SK-N-SH (cell line): ENCODE measurements around the gene MLEC. TPM values are rescaled to one million over a fixed set of nuclear protein-coding genes. Genes with fewer than 3 reads are reported as not detected.
"Not testable (repeated sequence)": the region's sequence is repeated elsewhere in the genome, so short reads cannot be mapped to it uniquely, and the experiment has no call there.

ENCODE experiments used
- CTCF ChIA-PET: fragments of 300-600, 350-600 bp; formaldehyde crosslinking; extraction: SDS; loops from one replicate; lab custom pipeline; 2021; lab: Yijun Ruan, JAX
- POLR2A ChIA-PET: fragments of 350-600 bp; sonication (Branson Sonifier 250); formaldehyde crosslinking; extraction: SDS; loops from one replicate; lab custom pipeline; 2020; ENCODE audit warnings: antibody characterized with exemption, inconsistent platforms; lab: Yijun Ruan, JAX
- DNase-seq: peaks from one replicate; pipeline ENCODE4 v3.0.0; 2012
- H2AFZ ChIP-seq: fragments of 200-600 bp; sonication (generic); 2 replicates; pipeline ENCODE4 v1.8.1; 2016; ENCODE audit warnings: antibody characterized with exemption, mild to moderate bottlenecking, low read depth
- H3F3A ChIP-seq: fragments of 200-600 bp; sonication (generic); replicated peaks from 2 replicates; pipeline ENCODE3; 2016; ENCODE audit warnings: antibody characterized with exemption, mild to moderate bottlenecking; ENCODE audit not compliant: insufficient read depth
- H3K27ac ChIP-seq, 2 experiments: fragments of 200-500 bp in 1 of 2; fragments of 200-600 bp in 1 of 2; sonication (Bioruptor generic) in 1 of 2; sonication (generic), shearing (Covaris generic) in 1 of 2; 2 replicates each; pipeline versions ENCODE4 v1.5.1 to v1.6.1; 2014 to 2016; ENCODE audit warnings: low read depth in 2 of 2, inconsistent platforms in 1 of 2, low read length in 1 of 2, mild to moderate bottlenecking in 1 of 2, mixed read lengths in 1 of 2
- H3K27me3 ChIP-seq: fragments of 200-600 bp; sonication (generic), shearing (Covaris generic); 2 replicates; pipeline ENCODE4 v1.6.1; 2016; ENCODE audit warnings: mixed run types; ENCODE audit not compliant: insufficient read depth
- H3K36me3 ChIP-seq, 2 experiments: fragments of 200-500 bp in 1 of 2; fragments of 200-600 bp in 1 of 2; sonication (Bioruptor generic) in 1 of 2; sonication (generic) in 1 of 2; replicated peaks in 1 of 2; 2 replicates each; pipeline versions ENCODE3 to v1.5.1; 2014 to 2016; ENCODE audit warnings: low read length in 1 of 2, mild to moderate bottlenecking in 1 of 2; ENCODE audit not compliant: insufficient read depth in 2 of 2, control insufficient read depth in 1 of 2
- H3K4me1 ChIP-seq, 2 experiments: fragments of 200-500 bp in 1 of 2; fragments of 200-600 bp in 1 of 2; sonication (Bioruptor generic) in 1 of 2; sonication (generic), shearing (Covaris generic) in 1 of 2; 2 replicates each; pipeline versions ENCODE4 v1.5.1 to v1.6.1; 2014 to 2016; ENCODE audit warnings: low read depth in 1 of 2, low read length in 1 of 2, mixed run types in 1 of 2; ENCODE audit not compliant: insufficient read depth in 2 of 2, control insufficient read depth in 1 of 2
- H3K4me2 ChIP-seq: fragments of 200-600 bp; sonication (generic), shearing (Covaris generic); 2 replicates; pipeline ENCODE4 v1.6.1; 2017; ENCODE audit warnings: mixed run types
- H3K4me3 ChIP-seq, 2 experiments: fragments of 200-500 bp in 1 of 2; fragments of 200-600 bp in 1 of 2; sonication (Bioruptor generic) in 1 of 2; sonication (generic), shearing (Covaris generic) in 1 of 2; 2 replicates each; pipeline versions ENCODE4 v1.5.1 to v1.8.1; 2014 to 2016; ENCODE audit warnings: low read depth in 2 of 2, inconsistent platforms in 1 of 2, low read length in 1 of 2, mild to moderate bottlenecking in 1 of 2, mixed read lengths in 1 of 2, moderate library complexity in 1 of 2
- H3K79me2 ChIP-seq: fragments of 200-600 bp; sonication (generic); 2 replicates; pipeline ENCODE4 v1.8.1; 2017; ENCODE audit warnings: mild to moderate bottlenecking; ENCODE audit not compliant: insufficient read depth
- H3K9ac ChIP-seq: fragments of 200-600 bp; sonication (generic); 2 replicates; pipeline ENCODE4 v1.6.1; 2017; ENCODE audit warnings: mixed run types
- H3K9me2 ChIP-seq: fragments of 200-600 bp; sonication (generic); 2 replicates; pipeline ENCODE4 v1.6.1; 2017; ENCODE audit warnings: mixed run types
- H3K9me3 ChIP-seq: fragments of 200-600 bp; sonication (generic); 2 replicates; pipeline ENCODE4 v1.6.1; 2017; ENCODE audit warnings: mixed run types, mild to moderate bottlenecking, moderate library complexity
- H4K20me1 ChIP-seq: fragments of 200-600 bp; sonication (generic); 2 replicates; pipeline ENCODE4 v1.6.1; 2017; ENCODE audit warnings: mild to moderate bottlenecking, mixed run types; ENCODE audit not compliant: insufficient read depth
- ELF1 ChIP-seq: IDR thresholded peaks from 2 replicates; pipeline ENCODE4 v1.4.0; 2012
- FOSL2 ChIP-seq: IDR thresholded peaks from 2 replicates; pipeline ENCODE4 v1.4.0; 2012; ENCODE audit warnings: low read depth, mild to moderate bottlenecking, moderate library complexity, borderline replicate concordance
- FOXJ3 ChIP-seq: sonication (generic); formaldehyde crosslinking; IDR thresholded peaks from 2 replicates; pipeline ENCODE4 v1.5.1; 2020; ENCODE audit warnings: mild to moderate bottlenecking, missing genetic modification reagents
- MEF2A ChIP-seq: IDR thresholded peaks from 2 replicates; pipeline ENCODE4 v1.4.0; 2012; ENCODE audit warnings: low read depth, borderline replicate concordance
- NFIC ChIP-seq: IDR thresholded peaks from 2 replicates; pipeline ENCODE4 v1.4.0; 2012; ENCODE audit warnings: borderline replicate concordance
- POLR2AphosphoS5 ChIP-seq: IDR thresholded peaks from 2 replicates; pipeline ENCODE4 v1.6.1; 2012; ENCODE audit warnings: low read depth, low read length
- RXRA ChIP-seq: IDR thresholded peaks from 2 replicates; pipeline ENCODE4 v1.4.0; 2012; ENCODE audit warnings: low read depth, mild to moderate bottlenecking, borderline replicate concordance
- TCF12 ChIP-seq: IDR thresholded peaks from 2 replicates; pipeline ENCODE4 v1.4.0; 2012
- ZBTB33 ChIP-seq: IDR thresholded peaks from 2 replicates; pipeline ENCODE4 v1.4.0; 2012; ENCODE audit warnings: low read depth, borderline replicate concordance
- WGBS: methylation state at CpG from one replicate; pipeline ENCODE4 v1.1.6; 2017; ENCODE audit warnings: low lambda C conversion rate; 5-methylcytosine and 5-hydroxymethylcytosine counted together
- polyA plus RNA-seq, 3 experiments: library from polyadenylated mRNA; depleted of rRNA; stranded (reverse); fragments of >200 nt; gene quantifications; 2 replicates each; pipeline ENCODE4 v1.2.3, GENCODE V29; 2012

MLEC gene
- polyA plus RNA-seq, 1 of the 3 experiments (the other 2 are of a cell fraction), result 23.4 TPM

DNA sequence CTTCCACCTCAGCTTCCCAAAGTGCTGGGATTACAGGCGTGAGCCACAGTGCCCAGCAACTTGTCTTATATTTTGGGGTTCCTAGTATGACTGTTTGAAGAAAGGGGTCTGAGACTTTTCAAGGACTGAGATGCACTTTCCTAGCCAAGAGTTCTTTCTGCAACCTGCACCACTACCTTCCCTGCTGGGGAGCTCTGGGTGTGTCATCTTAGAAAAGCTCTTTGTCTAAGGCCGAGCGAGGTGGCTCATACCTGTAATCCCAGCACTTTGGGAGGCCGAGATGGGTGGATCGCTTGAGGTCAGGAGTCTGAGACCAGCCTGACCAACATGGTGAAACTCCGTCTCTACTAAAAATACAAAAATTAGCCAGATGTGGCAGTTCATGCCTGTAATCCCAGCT, 16.7 kb upstream of the MLEC start:
- WGBS, result 87% methylated on average over 6 of the region's 6 CpGs
- H3K4me3 ChIP-seq, H3K9me3 ChIP-seq, H3K27ac ChIP-seq, H3K9me2 ChIP-seq, H3K4me2 ChIP-seq, POLR2A ChIA-PET, DNase-seq, H3K27me3 ChIP-seq, H3K36me3 ChIP-seq, H4K20me1 ChIP-seq, H3K79me2 ChIP-seq, H3F3A ChIP-seq, H3K9ac ChIP-seq, H2AFZ ChIP-seq: not testable (repeated sequence)
- CTCF ChIA-PET, result interaction anchor here (0.6 to 1.8 kb wide), 5 partner anchors 18 to 44 kb away, joined by 3 to 15 read pairs (median 3); no protein-coding TSS in a partner anchor
- peaks cover 0 to 15% of the 10 kb centered on the region in 2 experiments; a peak in 2 of 4 replicates for H3K4me1 ChIP-seq

GRCh38 chr12:120670667-120671066, 16.3 kb upstream of the MLEC start:
- CTCF ChIA-PET, result interaction anchor here (0.9 to 1.8 kb wide), 4 partner anchors 18 to 42 kb away, joined by 3 to 15 read pairs (median 4); no protein-coding TSS in a partner anchor
- DNase-seq, result no peak
- 92% methylated on average over 5 of the region's 5 CpGs for WGBS
- Histone ChIP-seq H3K79me2 (no peaks in the 10 kb centered on the region), H3K4me2 (no peak overlapping the region), H3K9me3 (no peaks in the 10 kb centered on the region), H3K9me2 (no peaks in the 10 kb centered on the region), H4K20me1 (no peaks in the 10 kb centered on the region), H2AFZ (no peak overlapping the region), H3K9ac (no peak overlapping the region), H3K36me3 (no peaks in the 10 kb centered on the region), H3K27me3 (no peaks in the 10 kb centered on the region), H3K27ac (no peak overlapping the region), H3K4me3 (no peak overlapping the region), H3F3A (no peaks in the 10 kb centered on the region), H3K4me1 (peaks cover 0 to 15% of the 10 kb centered on the region in 2 experiments; a peak in 2 of 4 replicates)
- POLR2A ChIA-PET, result no interaction called here
- no peak for TF ChIP-seq MEF2A

- no peak for TF ChIP-seq ELF1
- no peak for TF ChIP-seq NFIC
- TF ChIP-seq RXRA, result no peak
- no peak for TF ChIP-seq FOXJ3 (CRISPR knock-in tag)
- no peak for TF ChIP-seq TCF12
- no peak for TF ChIP-seq POLR2AphosphoS5
- TF ChIP-seq FOSL2, result no peak
- no peak for TF ChIP-seq ZBTB33
- TF ChIP-seq, all 33 proteins: peak for 0
- DNase-seq, result no peak
- Histone ChIP-seq H4K20me1 (no peaks in the 10 kb centered on the region), H3K27ac (no peak overlapping the region), H3K27me3 (no peaks in the 10 kb centered on the region), H3K4me1 (peaks cover 0 to 6% of the 10 kb centered on the region in 2 experiments; a peak in 2 of 4 replicates), H3K9me2 (no peaks in the 10 kb centered on the region), H3K79me2 (no peaks in the 10 kb centered on the region), H3K36me3 (no peaks in the 10 kb centered on the region), H3K9ac (no peak overlapping the region), H3K9me3 (no peaks in the 10 kb centered on the region), H3K4me2 (no peak overlapping the region), H2AFZ (no peak overlapping the region), H3F3A (no peaks in the 10 kb centered on the region), H3K4me3 (no peak overlapping the region)
- 77% methylated on average over 6 of the region's 6 CpGs for WGBS
- ChIA-PET POLR2A (no interaction called here), CTCF (interaction anchor here (0.7 to 1.6 kb wide), 4 partner anchors 25 to 436 kb away, joined by 3 to 5 read pairs (median 4); no protein-coding TSS in a partner anchor)
Observed at GRCh38 chr12:120674097-120674636, 12.8 kb upstream of the MLEC start.
